ENCODE data around the gene GABRG3. TPM values are rescaled to one million over a fixed set of nuclear protein-coding genes. Genes with fewer than 3 reads are reported as not detected.

The GABRG3 gene
- total and polyA plus RNA-seq, 9 of the 15 experiments (the other 6 are each of a cell fraction or from before 2014, with no cell fraction given): 4.0 to 15.1 (median 11.2) TPM

- TF ChIP-seq ZBTB8A (IDR thresholded peaks at IDR 0.05; ENCODE audit: partially characterized antibody): no peak
- TF ChIP-seq KDM1A (IDR thresholded peaks at IDR 0.05): peak; percentile 55 to 71; a peak in 3 of 4 replicates
- TF ChIP-seq MCM2 (IDR thresholded peaks at IDR 0.05; ENCODE audit: low read depth): no peak
- TF ChIP-seq SIN3A (IDR thresholded peaks at IDR 0.05; ENCODE audit: borderline replicate concordance in 2 of 2, control insufficient read depth in 1 of 2, low read depth in 2 of 2, low read length in 2 of 2): no peak
- no peak for TF ChIP-seq PATZ1 (CRISPR knock-in tag; IDR thresholded peaks at IDR 0.05; ENCODE audit: borderline replicate concordance)
- no peak for TF ChIP-seq ZNF407 (IDR thresholded peaks at IDR 0.05; ENCODE audit: low read depth)
- TF ChIP-seq NR2F6 (CRISPR knock-in tag; IDR thresholded peaks at IDR 0.05): no peak
- no peak for TF ChIP-seq ESRRA (IDR thresholded peaks at IDR 0.05; ENCODE audit: borderline replicate concordance, low read depth)
- TF ChIP-seq CXXC5 (CRISPR knock-in tag; IDR thresholded peaks at IDR 0.05): no peak
- TF ChIP-seq TAL1 (IDR thresholded peaks at IDR 0.05): peak; percentile 71
- no peak for TF ChIP-seq ZSCAN29 (IDR thresholded peaks at IDR 0.05)
- no peak for TF ChIP-seq ZNF134 (CRISPR knock-in tag; conservative IDR thresholded peaks at IDR 0.05)
- no peak for TF ChIP-seq ZC3H4 (CRISPR knock-in tag; IDR thresholded peaks at IDR 0.05; ENCODE audit: borderline replicate concordance)
- no peak for TF ChIP-seq L3MBTL2 (IDR thresholded peaks at IDR 0.05)
- TF ChIP-seq MEF2D (tag; conservative IDR thresholded peaks at IDR 0.05; ENCODE audit: low read depth): no peak
- peak; percentile 14; the same call in 1 of the 2 replicates for TF ChIP-seq ZEB2 (IDR thresholded peaks at IDR 0.05)
- TF ChIP-seq CREB3L1 (IDR thresholded peaks at IDR 0.05; ENCODE audit: borderline replicate concordance, low read depth): no peak
- TF ChIP-seq ZNF589 (CRISPR knock-in tag; IDR thresholded peaks at IDR 0.05; ENCODE audit: low read depth): no peak
- no peak for TF ChIP-seq HMG20A (CRISPR knock-in tag; conservative IDR thresholded peaks at IDR 0.05)
- no peak for TF ChIP-seq RFX7 (CRISPR knock-in tag; IDR thresholded peaks at IDR 0.05)
Observed at GRCh38 chr15:27235161-27235560, 264.2 kb downstream of the GABRG3 start (continued).

All from K562 (cell line).